ENCODE data around the gene PRUNE1.

PRUNE1 gene

GRCh38 chr1:150976401-150976821, 31.8 kb upstream of the PRUNE1 start:
- peak in 1 of 10 donors; percentile 54 for DNase-seq
- intact Hi-C loops (cut with DNase I) = loop anchor here (5.0 kb wide), 1 partner anchor 49 kb away; the partner anchor contains the start of gene SETDB1

DNA sequence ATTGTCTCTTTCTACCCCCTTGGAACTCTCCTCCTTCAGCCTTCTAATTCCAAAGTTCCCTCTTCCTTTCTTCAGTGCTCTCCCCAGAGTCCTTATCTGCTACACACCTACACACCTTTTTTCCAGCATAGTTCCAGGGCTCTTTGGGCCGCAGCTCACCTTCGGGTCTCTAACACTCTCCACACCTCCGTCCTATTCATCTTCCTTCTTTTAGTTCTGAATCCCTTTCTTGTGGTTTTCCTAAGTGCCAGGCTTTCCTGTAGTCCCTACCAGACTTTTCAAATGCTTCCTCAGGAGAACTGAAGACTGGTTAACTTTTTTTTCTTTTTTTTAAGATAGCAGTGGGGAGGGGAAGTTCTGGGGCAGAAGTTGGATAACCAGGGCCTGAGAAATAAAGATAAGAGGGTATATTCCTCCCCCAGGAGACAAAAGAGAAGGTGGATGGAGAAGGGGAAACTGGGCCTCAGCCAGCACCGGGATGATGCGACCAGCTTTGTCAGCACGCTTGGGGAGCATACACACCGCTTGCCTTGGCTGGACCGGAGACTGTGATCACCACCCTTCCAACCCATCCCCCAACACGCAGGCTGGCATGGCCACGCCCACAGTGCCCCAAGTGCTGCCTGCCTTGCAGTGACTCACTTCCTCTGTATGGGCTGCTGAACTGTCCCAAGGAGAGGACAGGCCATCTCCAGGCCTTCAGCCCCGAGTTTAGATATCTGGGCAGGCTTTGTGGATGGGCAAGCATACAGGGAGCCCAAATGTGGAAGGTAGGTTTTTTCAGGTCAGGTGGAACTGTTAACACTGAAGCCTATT, 31.2 kb upstream of the PRUNE1 start:
- DNase-seq = peak; percentile 54 to 97 (median 78)
- intact Hi-C loops (cut with DNase I) = loop anchor here (5.0 kb wide), 1 partner anchor 50 kb away; the partner anchor contains the start of gene SETDB1

DNA sequence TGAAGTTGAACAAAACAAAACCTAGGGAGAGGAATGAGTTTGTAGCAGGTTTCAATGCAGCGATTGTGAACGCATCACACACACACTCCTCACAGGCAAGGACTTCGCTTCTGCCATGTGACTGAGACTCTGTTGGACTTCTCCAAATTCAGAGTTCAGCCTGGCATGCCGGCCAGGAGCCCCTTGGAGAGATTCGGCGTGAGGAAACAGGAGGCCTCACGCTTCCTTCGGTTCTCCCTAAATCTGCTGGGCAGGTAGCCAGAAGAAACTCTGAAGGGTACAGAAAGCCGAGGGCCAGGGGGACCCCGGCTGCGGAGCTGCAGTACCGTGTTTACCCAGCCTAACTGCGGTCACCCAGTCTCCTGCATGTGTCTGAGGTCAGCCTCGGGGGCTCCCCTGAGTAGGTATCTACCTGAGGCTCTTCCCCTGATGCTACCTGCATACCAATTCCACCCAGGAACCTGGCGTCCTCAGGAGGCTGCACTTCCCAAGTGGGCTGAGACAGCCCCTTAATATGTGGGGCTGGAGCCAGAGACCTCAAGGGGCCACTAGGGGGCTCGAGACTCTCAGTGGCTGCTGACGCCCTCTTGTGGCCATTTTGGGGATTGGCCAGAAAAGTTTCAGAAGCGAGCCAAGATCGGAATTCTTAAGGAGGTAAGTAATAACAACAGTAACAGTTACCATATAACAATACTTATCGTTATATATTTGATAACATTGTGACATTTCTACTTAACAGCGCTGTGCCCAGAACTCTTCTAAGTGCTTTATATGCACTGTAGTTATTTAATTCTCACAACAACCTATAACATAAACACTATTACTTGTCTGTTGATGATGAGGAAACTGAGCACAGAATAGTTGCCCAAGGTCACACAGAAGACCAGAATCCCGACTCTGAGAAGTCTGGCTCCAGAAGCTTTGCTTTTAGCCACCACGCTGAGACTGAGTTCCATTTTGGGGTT, 28.9 kb upstream of the PRUNE1 start:
- intact Hi-C loops (cut with DNase I) = loop anchor here (5.0 kb wide), 2 partner anchors 52 to 102 kb away; partner anchors contain the start of genes ARNT and SETDB1
- DNase-seq = peak; percentile 58 to 95 (median 86)

GRCh38 chr1:150981177-150981804, 27.0 kb upstream of the PRUNE1 start:
- intact Hi-C loops (cut with DNase I) = loop anchor here (5.0 kb wide), 1 partner anchor 104 kb away; the partner anchor contains the start of gene ARNT
- no peak for DNase-seq

- DNase-seq = no peak
Observed at GRCh38 chr1:150981805-150982712, 26.2 kb upstream of the PRUNE1 start, which contains the start of gene ANXA9. Gene ANXA9, plus strand, starts transcription at chr1:150982292. Its CDS starts 814 bp downstream, at chr1:150983106.

DNA sequence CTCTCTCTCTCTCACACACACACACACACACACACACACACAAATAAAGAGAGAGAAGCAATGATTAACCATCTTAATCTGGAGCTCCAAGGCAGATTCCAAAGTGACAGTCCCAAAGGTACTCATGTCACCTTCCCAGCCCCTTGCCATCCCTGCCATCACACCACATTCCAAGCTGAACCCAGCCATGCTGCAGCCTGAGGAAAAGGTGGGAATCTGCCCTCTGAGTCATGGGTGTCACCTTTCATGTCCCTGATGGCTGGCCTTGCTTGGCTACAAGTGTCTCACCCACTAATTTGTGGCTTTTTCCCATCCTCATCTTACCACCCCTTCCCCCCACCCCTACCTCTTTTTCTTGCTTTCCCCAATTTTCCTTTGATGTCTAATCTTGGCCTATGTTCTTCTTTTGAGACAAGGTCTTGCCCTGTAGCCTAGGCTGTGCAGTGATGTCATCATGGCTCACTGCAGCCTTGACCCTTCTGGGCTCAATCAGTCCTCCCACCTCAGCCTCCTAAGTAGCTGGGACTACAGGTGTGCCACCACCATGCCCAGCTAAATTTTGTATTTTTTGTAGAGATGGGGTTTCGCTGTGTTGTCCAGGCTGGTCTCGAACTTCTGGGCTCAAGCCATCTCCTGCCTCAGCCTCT, 22.9 kb upstream of the PRUNE1 start:
- no peak for DNase-seq
- intact Hi-C loops (cut with DNase I) = no loop called here

More at GRCh38 chr1:150981805-150982712, 26.2 kb upstream of the PRUNE1 start, which contains the start of gene ANXA9:
- intact Hi-C loops (cut with DNase I) = loop anchor here (5.0 kb wide), 1 partner anchor 105 kb away; the partner anchor contains the start of gene ARNT

DNA sequence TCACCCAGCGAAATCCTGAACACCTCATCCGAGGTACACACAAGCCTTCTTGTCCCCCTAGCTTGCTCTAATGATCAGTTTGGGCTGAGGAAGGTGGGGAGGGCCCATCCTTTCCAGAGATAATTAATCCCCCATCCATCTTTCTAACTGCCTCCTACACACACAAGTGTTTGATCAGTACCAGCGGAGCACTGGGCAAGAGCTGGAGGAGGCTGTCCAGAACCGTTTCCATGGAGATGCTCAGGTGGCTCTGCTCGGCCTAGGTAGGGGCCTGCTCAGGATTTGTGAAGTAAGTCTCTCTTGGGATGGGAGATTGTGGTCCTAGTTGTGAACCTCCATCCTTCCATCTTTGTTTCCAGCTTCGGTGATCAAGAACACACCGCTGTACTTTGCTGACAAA, 20.3 kb upstream of the PRUNE1 start:
- intact Hi-C loops (cut with DNase I) = no loop called here

GRCh38 chr1:150992626-150993025, 15.6 kb upstream of the PRUNE1 start:
- intact Hi-C loops (cut with DNase I) = no loop called here
- DNase-seq = no peak

More for the DNA sequence above, 20.3 kb upstream of the PRUNE1 start:
- no peak for DNase-seq

- intact Hi-C loops (cut with DNase I) = no loop called here
Observed at GRCh38 chr1:150994248-150994647, 14.0 kb upstream of the PRUNE1 start.

DNA sequence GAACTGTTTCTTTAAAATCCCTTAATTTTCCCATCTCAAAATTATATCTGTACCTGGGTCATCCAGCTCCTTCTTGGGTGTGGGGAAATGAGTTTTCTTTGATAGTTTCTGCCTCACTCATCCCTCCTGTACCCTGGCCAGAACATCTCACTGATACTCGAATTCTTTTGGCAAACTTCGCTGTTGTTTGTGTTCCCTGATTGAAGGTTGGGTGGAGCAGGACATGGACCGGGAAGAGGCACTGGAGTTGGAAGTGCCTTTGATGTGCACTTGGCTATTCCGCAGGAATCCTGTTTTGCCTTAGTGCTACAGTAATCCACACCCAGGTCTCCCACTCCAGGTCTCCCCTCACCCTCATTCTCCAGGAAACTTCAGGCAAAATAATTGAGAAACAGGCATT, 12.8 kb upstream of the PRUNE1 start:
- DNase-seq = no peak

More at GRCh38 chr1:150994248-150994647, 14.0 kb upstream of the PRUNE1 start:
- DNase-seq = no peak

GRCh38 chr1:150995896-150996295, 12.4 kb upstream of the PRUNE1 start:
- peak in 5 of 10 donors; percentile 37 to 89 (median 46) for DNase-seq
- intact Hi-C loops (cut with DNase I) = loop anchor here (5.0 kb wide), 1 partner anchor 69 kb away; the partner anchor contains the start of gene SETDB1

More for the DNA sequence above, 12.8 kb upstream of the PRUNE1 start:
- intact Hi-C loops (cut with DNase I) = loop anchor here (5.0 kb wide), 1 partner anchor 68 kb away; the partner anchor contains the start of gene SETDB1

GRCh38 chr1:150997126-150997872, 10.9 kb upstream of the PRUNE1 start:
- intact Hi-C loops (cut with DNase I) = loop anchor here (5.0 kb wide), 1 partner anchor 70 kb away; the partner anchor contains the start of gene SETDB1
- DNase-seq = peak in 1 of 10 donors; percentile 82

DNA sequence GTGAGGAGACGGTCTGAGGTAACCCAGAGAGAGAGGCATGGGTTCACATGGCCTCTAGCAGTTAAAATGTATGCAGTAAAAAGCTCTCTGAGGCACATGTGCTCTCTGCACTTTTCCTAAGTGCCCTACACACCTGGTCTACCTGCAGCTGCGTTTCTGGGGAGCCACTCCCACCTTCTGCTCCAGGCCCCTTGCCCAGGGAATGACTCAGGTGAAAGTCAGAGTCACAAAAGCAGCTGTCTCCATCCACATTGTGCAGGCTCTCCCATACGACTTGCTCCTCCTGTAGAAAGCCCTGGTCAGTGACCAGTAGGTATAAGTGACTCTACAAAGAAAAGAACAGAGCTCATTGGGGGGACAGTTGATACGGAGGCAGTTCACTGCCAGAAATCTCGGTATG, 10.3 kb upstream of the PRUNE1 start:
- intact Hi-C loops (cut with DNase I) = loop anchor here (5.0 kb wide), 1 partner anchor 71 kb away; the partner anchor contains the start of gene SETDB1
- no peak for DNase-seq

- peak in 1 of 10 donors; percentile 30 for DNase-seq
- intact Hi-C loops (cut with DNase I) = loop anchor here (5.0 kb wide), 1 partner anchor 72 kb away; the partner anchor contains the start of gene SETDB1
Observed at GRCh38 chr1:150999051-150999674, 9.1 kb upstream of the PRUNE1 start.

- no peak for DNase-seq
- intact Hi-C loops (cut with DNase I) = loop anchor here (5.0 kb wide), 1 partner anchor 73 kb away; the partner anchor contains the start of gene SETDB1
Observed at GRCh38 chr1:150999926-151000325, 8.3 kb upstream of the PRUNE1 start.

DNA sequence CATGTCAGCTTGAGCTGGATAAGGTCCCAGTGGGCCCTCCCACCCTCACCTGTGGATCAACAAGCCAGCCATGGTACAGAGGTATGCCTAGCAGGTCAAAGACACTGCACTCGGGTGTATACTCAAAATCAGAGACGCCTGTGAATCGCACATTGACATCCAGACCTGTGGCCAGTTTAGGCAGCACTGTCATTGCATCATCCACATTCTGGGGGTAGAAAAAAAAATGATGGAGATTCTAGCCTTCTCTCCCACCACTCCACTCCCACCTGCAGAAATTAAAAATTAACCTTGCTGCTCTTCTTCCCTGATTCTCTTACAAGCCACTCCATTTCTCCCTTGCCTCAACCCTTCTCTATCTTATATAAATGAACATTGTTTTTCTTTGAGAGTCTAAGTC, 7.8 kb upstream of the PRUNE1 start:
- intact Hi-C loops (cut with DNase I) = no loop called here
- no peak for DNase-seq

GRCh38 chr1:151001602-151002001, 6.6 kb upstream of the PRUNE1 start:
- intact Hi-C loops (cut with DNase I) = no loop called here
- DNase-seq = no peak

Measured in posterior cingulate gyrus (tissue), 11 donors.